IMR-90 (cell line): ENCODE data around the gene ZNF594. TPM values are rescaled to one million over a fixed set of nuclear protein-coding genes. Genes with fewer than 3 reads are reported as not detected.

Source experiments
- ATAC-seq: fragments of 200-7000 bp; cut with Tn5 transposase; 2 replicates; pipeline ENCODE4 v1.9.1; 2020; ENCODE audit warnings: low read depth, mild to moderate bottlenecking, moderate library complexity
- BruUV-seq: library from RNA; stranded (reverse); fragments of 400-500 nt; replicated peaks from 2 replicates; lab custom pipeline; 2021; lab: Mats Ljungman, UMichigan
- CTCF ChIA-PET: fragments of 300-600 bp; formaldehyde crosslinking; extraction: SDS; loops from one replicate; lab custom pipeline; 2021; ENCODE audit warnings: antibody characterized with exemption; lab: Yijun Ruan, JAX
- POLR2A ChIA-PET: fragments of 300-600 bp; sonication (Branson Sonifier 250); formaldehyde crosslinking; loops from one replicate; lab custom pipeline; 2022; ENCODE audit warnings: antibody characterized with exemption; ENCODE audit not compliant: unreplicated experiment; lab: Charles Lee
- DNase-seq: peaks from one replicate; pipeline ENCODE4 v3.0.0; 2013
- H2AFZ ChIP-seq: replicated peaks from 2 replicates; pipeline ENCODE3; 2013; ENCODE audit warnings: low read length, mild to moderate bottlenecking; ENCODE audit not compliant: poor library complexity
- H2AK5ac ChIP-seq: 2 replicates; pipeline ENCODE4 v1.6.1; 2013; ENCODE audit warnings: low read depth, low read length, inconsistent platforms
- H2AK9ac ChIP-seq: replicated peaks from 2 replicates; pipeline ENCODE3; 2013; ENCODE audit warnings: mild to moderate bottlenecking, low read depth, low read length, moderate library complexity; ENCODE audit not compliant: poor library complexity
- H2BK120ac ChIP-seq: 2 replicates; pipeline ENCODE4 v1.6.1; 2013; ENCODE audit warnings: low read depth, low read length, inconsistent platforms
- H2BK15ac ChIP-seq: 3 replicates; pipeline ENCODE4 v1.6.1; 2013; ENCODE audit warnings: low read depth, low read length, inconsistent platforms
- H2BK20ac ChIP-seq: 2 replicates; pipeline ENCODE4 v1.6.1; 2013; ENCODE audit warnings: low read depth, mild to moderate bottlenecking, inconsistent platforms, low read length, moderate library complexity
- H2BK5ac ChIP-seq: 2 replicates; pipeline ENCODE4 v1.6.1; 2013; ENCODE audit warnings: mild to moderate bottlenecking, low read depth, low read length, inconsistent platforms; ENCODE audit not compliant: poor library complexity, severe bottlenecking
- H3K14ac ChIP-seq: replicated peaks from 2 replicates; pipeline ENCODE4 v1.6.1; 2013; ENCODE audit warnings: low read depth, low read length, inconsistent platforms
- H3K18ac ChIP-seq: 2 replicates; pipeline ENCODE4 v1.6.1; 2013; ENCODE audit warnings: low read depth, low read length, control low read depth
- H3K23ac ChIP-seq: 2 replicates; pipeline ENCODE4 v1.6.1; 2013; ENCODE audit warnings: low read depth, low read length, inconsistent platforms
- H3K27ac ChIP-seq: 2 replicates; pipeline ENCODE4 v1.5.1; 2013; ENCODE audit warnings: mild to moderate bottlenecking, control low read depth, low read length; ENCODE audit not compliant: insufficient read depth
- H3K27me3 ChIP-seq: 2 replicates; pipeline ENCODE4 v1.6.1; 2013; ENCODE audit warnings: low read length; ENCODE audit not compliant: control insufficient read depth, insufficient read depth
- H3K36me3 ChIP-seq: 2 replicates; pipeline ENCODE4 v1.6.1; 2013; ENCODE audit warnings: low read length, mixed read lengths; ENCODE audit not compliant: control insufficient read depth, insufficient read depth
- H3K4ac ChIP-seq: 2 replicates; pipeline ENCODE4 v1.6.1; 2013; ENCODE audit warnings: low read depth, low read length, inconsistent platforms
- H3K4me1 ChIP-seq: 2 replicates; pipeline ENCODE4 v1.6.1; 2013; ENCODE audit warnings: low read length, mixed read lengths; ENCODE audit not compliant: control insufficient read depth, insufficient read depth
- H3K4me2 ChIP-seq: 2 replicates; pipeline ENCODE4 v1.6.1; 2013; ENCODE audit warnings: low read depth, mild to moderate bottlenecking, control low read depth, low read length, moderate library complexity
- H3K4me3 ChIP-seq: 2 replicates; pipeline ENCODE4 v1.5.1; 2013; ENCODE audit warnings: low read depth, mild to moderate bottlenecking, control low read depth, low read length, moderate library complexity; ENCODE audit not compliant: insufficient read depth
- H3K56ac ChIP-seq: 2 replicates; pipeline ENCODE4 v1.6.1; 2013; ENCODE audit warnings: low read length, inconsistent platforms; ENCODE audit not compliant: insufficient read depth; ENCODE audit errors: extremely low read depth
- H3K79me1 ChIP-seq, 2 experiments: 2 replicates each; pipeline ENCODE4 v1.6.1; 2013; ENCODE audit warnings: low read length in 2 of 2, inconsistent platforms in 1 of 2, low read depth in 1 of 2
- H3K9ac ChIP-seq: 2 replicates; pipeline ENCODE4 v1.6.1; 2013; ENCODE audit warnings: low read depth, low read length, control low read depth
- H3K9me1 ChIP-seq: 2 replicates; pipeline ENCODE4 v1.6.1; 2013; ENCODE audit warnings: low read length, inconsistent platforms; ENCODE audit not compliant: insufficient read depth
- H3K9me3 ChIP-seq: 2 replicates; pipeline ENCODE4 v1.6.1; 2013; ENCODE audit warnings: low read length; ENCODE audit not compliant: control insufficient read depth, insufficient read depth
- H4K20me1 ChIP-seq: 2 replicates; pipeline ENCODE4 v1.6.1; 2013; ENCODE audit warnings: low read length, inconsistent platforms; ENCODE audit not compliant: insufficient read depth
- H4K5ac ChIP-seq: 2 replicates; pipeline ENCODE4 v1.6.1; 2013; ENCODE audit warnings: mild to moderate bottlenecking, low read depth, low read length, control low read depth
- H4K8ac ChIP-seq, 2 experiments: 2 replicates each; pipeline ENCODE4 v1.6.1; 2013; ENCODE audit warnings: low read depth in 2 of 2, low read length in 2 of 2, control low read depth in 1 of 2, inconsistent platforms in 1 of 2
- H4K91ac ChIP-seq: 2 replicates; pipeline ENCODE4 v1.6.1; 2013; ENCODE audit warnings: low read depth, low read length, inconsistent platforms; ENCODE audit not compliant: insufficient read depth
- BHLHE40 ChIP-seq: fragments of 150-350 bp; IDR thresholded peaks from 2 replicates; pipeline ENCODE4 v1.6.1; 2016; ENCODE audit warnings: mild to moderate bottlenecking, low read depth, low read length
- CEBPB ChIP-seq: IDR thresholded peaks from 2 replicates; pipeline ENCODE4 v1.6.1; 2012; ENCODE audit warnings: low read depth, low read length, improper control_type of control experiment
- CHD1 ChIP-seq: IDR thresholded peaks from 2 replicates; pipeline ENCODE4 v1.6.1; 2012; ENCODE audit warnings: low read depth, low read length, improper control_type of control experiment
- ELK1 ChIP-seq: fragments of 150-350 bp; IDR thresholded peaks from 2 replicates; pipeline ENCODE4 v1.6.1; 2016; ENCODE audit warnings: low read depth, mild to moderate bottlenecking, low read length, moderate library complexity, borderline replicate concordance
- FOS ChIP-seq: fragments of 150-350 bp; IDR thresholded peaks from 2 replicates; pipeline ENCODE4 v1.6.1; 2016; ENCODE audit warnings: low read depth, low read length
- MAFK ChIP-seq: IDR thresholded peaks from 2 replicates; pipeline ENCODE4 v1.6.1; 2012; ENCODE audit warnings: low read depth, low read length, improper control_type of control experiment
- MAZ ChIP-seq: IDR thresholded peaks from 2 replicates; pipeline ENCODE4 v1.6.1; 2012; ENCODE audit warnings: low read depth, mild to moderate bottlenecking, low read length, improper control_type of control experiment, moderate library complexity, borderline replicate concordance
- MXI1 ChIP-seq: IDR thresholded peaks from 2 replicates; pipeline ENCODE4 v1.6.1; 2012; ENCODE audit warnings: low read depth, mild to moderate bottlenecking, low read length, moderate library complexity, borderline replicate concordance
- NFE2L2 ChIP-seq: fragments of 150-350 bp; IDR thresholded peaks from 2 replicates; pipeline ENCODE4 v1.6.1; 2016; ENCODE audit warnings: low read depth, mild to moderate bottlenecking, low read length
- POLR2A ChIP-seq: IDR thresholded peaks from 2 replicates; pipeline ENCODE4 v1.6.1; 2012; ENCODE audit warnings: mild to moderate bottlenecking, low read depth, low read length
- RAD21 ChIP-seq: IDR thresholded peaks from 2 replicates; pipeline ENCODE4 v1.6.1; 2012; ENCODE audit warnings: low read length, improper control_type of control experiment
- RCOR1 ChIP-seq: IDR thresholded peaks from 2 replicates; pipeline ENCODE4 v1.6.1; 2012; ENCODE audit warnings: mild to moderate bottlenecking, low read length, improper control_type of control experiment; ENCODE audit not compliant: insufficient replicate concordance
- RFX5 ChIP-seq: IDR thresholded peaks from 2 replicates; pipeline ENCODE4 v1.8.0; 2012; ENCODE audit warnings: low read depth, mild to moderate bottlenecking, low read length, moderate library complexity
- SMC3 ChIP-seq: fragments of 150-350 bp; IDR thresholded peaks from 2 replicates; pipeline ENCODE4 v1.6.1; 2016; ENCODE audit warnings: low read depth, mild to moderate bottlenecking, antibody characterized with exemption, low read length, moderate library complexity
- WGBS, 2 experiments: methylation state at CpG; one replicate each; pipeline versions ENCODE4 v1.1.5 to v1.1.7; 2013; ENCODE audit warnings: missing lambda C conversion rate in 2 of 2; ENCODE audit not compliant: insufficient read length in 1 of 2; ENCODE audit errors: extremely low coverage in 2 of 2; 5-methylcytosine and 5-hydroxymethylcytosine counted together
- dilution Hi-C: fragments of 300-500 bp; cut with HindIII; formaldehyde crosslinking; loops from one replicate; pipeline ENCODE4 v1.14.3; 2018; ENCODE audit warnings: low sequenced_read_pairs; ENCODE audit not compliant: unreplicated experiment
- in situ Hi-C: fragments of 300-500 bp; cut with MboI; formaldehyde crosslinking; loops from 3 replicates; pipeline ENCODE4 v1.14.3; 2019; ENCODE audit warnings: low sequenced_read_pairs, inconsistent platforms, mixed read lengths
- intact Hi-C: fragments of 100-400 bp; cut with micrococcal nuclease; formaldehyde crosslinking; loops from 2 replicates; pipeline ENCODE4 v1.10.0; 2022
- polyA plus RNA-seq, 3 experiments: library from polyadenylated mRNA; depleted of rRNA; stranded (reverse); fragments of >200 nt; gene quantifications; 2 replicates each; pipeline ENCODE4 v1.2.3, GENCODE V29; 2012; ENCODE audit warnings: low replicate concordance in 1 of 3
- total RNA-seq: library from RNA; depleted of rRNA; stranded (reverse); fragments of >200 nt; gene quantifications from 2 replicates; pipeline ENCODE4 v1.2.3, GENCODE V29; 2012
- TF ChIP-seq, protein P1 (sequence below): fragments of 150-350 bp; IDR thresholded peaks from 2 replicates; pipeline ENCODE4 v1.6.1; 2017; ENCODE audit warnings: mild to moderate bottlenecking, antibody characterized with exemption, low read length, low read depth
- TF ChIP-seq, protein P2 (sequence below): conservative IDR thresholded peaks from 2 replicates; pipeline ENCODE4 v1.5.1; 2012; ENCODE audit warnings: mild to moderate bottlenecking, low read depth, low read length, improper control_type of control experiment

ZNF594 gene
- total and polyA plus RNA-seq, 2 of the 4 experiments (the other 2 are of a cell fraction), result 2.5 to 7.2 TPM

- intact Hi-C loops, result no loop called here
- H3K9ac ChIP-seq, result no peak overlapping the region
Measured at GRCh38 chr17:5139458-5139732, 52.3 kb downstream of the ZNF594 start.

More at GRCh38 chr17:5139458-5139732, 52.3 kb downstream of the ZNF594 start:
- Histone ChIP-seq H3K4me2 (no peak overlapping the region), H3K14ac (no peak overlapping the region), H2BK20ac (no peak overlapping the region), H3K79me1 (no peaks in the 10 kb centered on the region), H2AK5ac (no peak overlapping the region), H4K8ac (no peak overlapping the region), H3K18ac (no peak overlapping the region), H2BK15ac (no peak overlapping the region), H3K56ac (no peak overlapping the region), H3K23ac (no peak overlapping the region), H2BK5ac (no peak overlapping the region), H2BK120ac (no peak overlapping the region), H3K4me1 (no peaks in the 10 kb centered on the region), H2AK9ac (no peak overlapping the region), H4K20me1 (no peaks in the 10 kb centered on the region), H3K36me3 (no peaks in the 10 kb centered on the region), H3K9me1 (no peaks in the 10 kb centered on the region), H3K27me3 (no peaks in the 10 kb centered on the region; the same call in 1 of the 2 replicates), H4K91ac (no peak overlapping the region), H3K4me3 (no peak overlapping the region), H3K4ac (no peak overlapping the region), H2AFZ (no peak overlapping the region), H3K9me3 (no peaks in the 10 kb centered on the region), H4K5ac (no peak overlapping the region), H3K27ac (no peak overlapping the region)
- TF ChIP-seq POLR2A (no peak), CEBPB (no peak), SMC3 (no peak), RAD21 (no peak), MXI1 (no peak), CHD1 (no peak), ELK1 (no peak), RFX5 (no peak), BHLHE40 (no peak), RCOR1 (no peak), MAFK (no peak), NFE2L2 (no peak), FOS (no peak), MAZ (no peak)
- TF ChIP-seq, protein P1, sequence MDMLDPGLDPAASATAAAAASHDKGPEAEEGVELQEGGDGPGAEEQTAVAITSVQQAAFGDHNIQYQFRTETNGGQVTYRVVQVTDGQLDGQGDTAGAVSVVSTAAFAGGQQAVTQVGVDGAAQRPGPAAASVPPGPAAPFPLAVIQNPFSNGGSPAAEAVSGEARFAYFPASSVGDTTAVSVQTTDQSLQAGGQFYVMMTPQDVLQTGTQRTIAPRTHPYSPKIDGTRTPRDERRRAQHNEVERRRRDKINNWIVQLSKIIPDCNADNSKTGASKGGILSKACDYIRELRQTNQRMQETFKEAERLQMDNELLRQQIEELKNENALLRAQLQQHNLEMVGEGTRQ, result no peak
- TF ChIP-seq, protein P2, sequence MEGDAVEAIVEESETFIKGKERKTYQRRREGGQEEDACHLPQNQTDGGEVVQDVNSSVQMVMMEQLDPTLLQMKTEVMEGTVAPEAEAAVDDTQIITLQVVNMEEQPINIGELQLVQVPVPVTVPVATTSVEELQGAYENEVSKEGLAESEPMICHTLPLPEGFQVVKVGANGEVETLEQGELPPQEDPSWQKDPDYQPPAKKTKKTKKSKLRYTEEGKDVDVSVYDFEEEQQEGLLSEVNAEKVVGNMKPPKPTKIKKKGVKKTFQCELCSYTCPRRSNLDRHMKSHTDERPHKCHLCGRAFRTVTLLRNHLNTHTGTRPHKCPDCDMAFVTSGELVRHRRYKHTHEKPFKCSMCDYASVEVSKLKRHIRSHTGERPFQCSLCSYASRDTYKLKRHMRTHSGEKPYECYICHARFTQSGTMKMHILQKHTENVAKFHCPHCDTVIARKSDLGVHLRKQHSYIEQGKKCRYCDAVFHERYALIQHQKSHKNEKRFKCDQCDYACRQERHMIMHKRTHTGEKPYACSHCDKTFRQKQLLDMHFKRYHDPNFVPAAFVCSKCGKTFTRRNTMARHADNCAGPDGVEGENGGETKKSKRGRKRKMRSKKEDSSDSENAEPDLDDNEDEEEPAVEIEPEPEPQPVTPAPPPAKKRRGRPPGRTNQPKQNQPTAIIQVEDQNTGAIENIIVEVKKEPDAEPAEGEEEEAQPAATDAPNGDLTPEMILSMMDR, result no peak
- dilution Hi-C loops, result no loop called here
- in situ Hi-C loops, result no loop called here
- ChIA-PET POLR2A (no interaction called here), CTCF (no interaction called here)
- DNase-seq (no peak), ATAC-seq (no peak)
- BruUV-seq, result no TSS peak
- 100% methylated on average over 1 of the region's 5 CpGs; no CpG with 5 or more reads in 1 of the 2 experiments for WGBS, 2 experiments
